ENCODE results near the gene GPR162. TPM values are rescaled to one million over a fixed set of nuclear protein-coding genes. Genes with fewer than 3 reads are reported as not detected.

Gene GPR162
- polyA plus RNA-seq, 3 donors = 15.1 to 81.7 (median 16.0) TPM

- Histone ChIP-seq H3K79me2 (ENCODE audit: insufficient read depth, low read length) (peaks cover 51% of the 10 kb centered on the region), H3K36me3 (replicated peaks in 1 of 2; ENCODE audit: control insufficient read depth in 1 of 2, insufficient read depth in 2 of 2, low read length in 2 of 2) (peaks cover 45 to 57% of the 10 kb centered on the region in 2 donors), H3K27me3 (ENCODE audit: control insufficient read depth in 2 of 2, insufficient read depth in 2 of 2, low read length in 2 of 2) (no peaks in the 10 kb centered on the region), H3K4me2 (replicated peaks; ENCODE audit: extremely low read depth, low read length, poor library complexity, severe bottlenecking) (peak within 1 kb of the TSS; percentile 94), H3K4me3 (replicated peaks in 1 of 3; ENCODE audit: low read depth in 2 of 3, low read length in 3 of 3) (peak within 1 kb of the TSS; percentile 76 to 97 (median 86)), H3K4me1 (ENCODE audit: control insufficient read depth in 1 of 2, insufficient read depth in 2 of 2, low read length in 2 of 2) (peaks cover 36 to 56% of the 10 kb centered on the region in 2 donors), H2AFZ (ENCODE audit: insufficient read depth, low read depth, low read length, poor library complexity, severe bottlenecking) (peak within 1 kb of the TSS; percentile 97), H3K27ac (ENCODE audit: low read depth in 1 of 2, low read length in 2 of 2) (peak within 1 kb of the TSS; percentile 63 to 86), H3K9me3 (replicated peaks in 1 of 2; ENCODE audit: control insufficient read depth in 1 of 2, insufficient read depth in 1 of 2, low read length in 2 of 2) (no peaks in the 10 kb centered on the region), H4K20me1 (ENCODE audit: insufficient read depth, low read length) (peaks cover 50% of the 10 kb centered on the region), H3K9ac (ENCODE audit: insufficient read depth, low read length, poor library complexity, severe bottlenecking) (peak within 1 kb of the TSS; percentile 88)
- Mint-ChIP-seq H3K27ac (peak within 1 kb of the TSS; percentile 82 to 95 (median 92)), H3K27me3 (ENCODE audit: low read depth in 3 of 3) (peaks cover 0 to 5% (median 3%) of the 10 kb centered on the region in 3 donors), H3K36me3 (peaks cover 52 to 66% of the 10 kb centered on the region in 2 donors), H3K9me3 (no peaks in the 10 kb centered on the region), H3K4me1 (peaks cover 52% of the 10 kb centered on the region), H3K4me3 (peak within 1 kb of the TSS; percentile 92 to 95)
- peak; percentile 15 for TF ChIP-seq CTCF (IDR thresholded peaks at IDR 0.05)
- DNase-seq = peak; percentile 86 to 88 (median 86)
- under 1% methylated on average over 85 of the region's 86 CpGs for WGBS (ENCODE audit: insufficient coverage)
- intact Hi-C loops (cut with micrococcal nuclease) = loop anchor here (2.0 to 5.0 kb wide), 3 partner anchors 97 to 245 kb away; partner anchors contain the start of gene C1RL (in 1 of the 2)
Measured at GRCh38 chr12:6867413-6868210, 46.0 kb downstream of the GPR162 start, which contains the start of gene TPI1. TPI1 (plus strand) TSS chr12:6867531; CDS start chr12:6867567, 36 bp downstream.

- Mint-ChIP-seq H3K4me1 (peaks cover 52% of the 10 kb centered on the region), H3K4me3 (peak overlapping the region; percentile 92 to 95), H3K27me3 (ENCODE audit: low read depth in 3 of 3) (peaks cover 0 to 3% (median 3%) of the 10 kb centered on the region in 3 donors), H3K9me3 (no peaks in the 10 kb centered on the region), H3K36me3 (peaks cover 45 to 58% of the 10 kb centered on the region in 2 donors), H3K27ac (peak overlapping the region; percentile 82 to 91 (median 87))
- peak in 1 of 3 donors; percentile 29 for DNase-seq
- Histone ChIP-seq H3K4me3 (replicated peaks in 1 of 3; ENCODE audit: low read depth in 2 of 3, low read length in 3 of 3) (peak overlapping the region; percentile 76 to 97 (median 86)), H3K27ac (ENCODE audit: low read depth in 1 of 2, low read length in 2 of 2) (peak overlapping the region in 1 of 2 donors; percentile 86), H3K9me3 (replicated peaks in 1 of 2; ENCODE audit: control insufficient read depth in 1 of 2, insufficient read depth in 1 of 2, low read length in 2 of 2) (no peaks in the 10 kb centered on the region), H4K20me1 (ENCODE audit: insufficient read depth, low read length) (peaks cover 55% of the 10 kb centered on the region), H3K36me3 (replicated peaks in 1 of 2; ENCODE audit: control insufficient read depth in 1 of 2, insufficient read depth in 2 of 2, low read length in 2 of 2) (peaks cover 37 to 49% of the 10 kb centered on the region in 2 donors), H3K4me2 (replicated peaks; ENCODE audit: extremely low read depth, low read length, poor library complexity, severe bottlenecking) (peak overlapping the region; percentile 94), H3K79me2 (ENCODE audit: insufficient read depth, low read length) (peaks cover 56% of the 10 kb centered on the region), H3K27me3 (ENCODE audit: control insufficient read depth in 2 of 2, insufficient read depth in 2 of 2, low read length in 2 of 2) (no peaks in the 10 kb centered on the region), H2AFZ (ENCODE audit: insufficient read depth, low read depth, low read length, poor library complexity, severe bottlenecking) (peak overlapping the region; percentile 97), H3K9ac (ENCODE audit: insufficient read depth, low read length, poor library complexity, severe bottlenecking) (peak overlapping the region; percentile 88), H3K4me1 (ENCODE audit: control insufficient read depth in 1 of 2, insufficient read depth in 2 of 2, low read length in 2 of 2) (peaks cover 36 to 59% of the 10 kb centered on the region in 2 donors)
- TF ChIP-seq CTCF (IDR thresholded peaks at IDR 0.05) = no peak
- WGBS (ENCODE audit: insufficient coverage) = 15% methylated on average over 12 of the region's 22 CpGs
- intact Hi-C loops (cut with micrococcal nuclease) = loop anchor here (2.0 to 5.0 kb wide), 3 partner anchors 96 to 244 kb away; partner anchors contain the start of gene C1RL (in 1 of the 2)
Measured at GRCh38 chr12:6868211-6869048, 46.8 kb downstream of the GPR162 start.

Data from CD14-positive monocyte (primary cell).